ENCODE results near the gene ANKRD13B.
"Not testable (repeated sequence)": the region's sequence is repeated elsewhere in the genome, so short reads cannot be mapped to it uniquely, and the experiment has no call there.

Gene ANKRD13B

DNA sequence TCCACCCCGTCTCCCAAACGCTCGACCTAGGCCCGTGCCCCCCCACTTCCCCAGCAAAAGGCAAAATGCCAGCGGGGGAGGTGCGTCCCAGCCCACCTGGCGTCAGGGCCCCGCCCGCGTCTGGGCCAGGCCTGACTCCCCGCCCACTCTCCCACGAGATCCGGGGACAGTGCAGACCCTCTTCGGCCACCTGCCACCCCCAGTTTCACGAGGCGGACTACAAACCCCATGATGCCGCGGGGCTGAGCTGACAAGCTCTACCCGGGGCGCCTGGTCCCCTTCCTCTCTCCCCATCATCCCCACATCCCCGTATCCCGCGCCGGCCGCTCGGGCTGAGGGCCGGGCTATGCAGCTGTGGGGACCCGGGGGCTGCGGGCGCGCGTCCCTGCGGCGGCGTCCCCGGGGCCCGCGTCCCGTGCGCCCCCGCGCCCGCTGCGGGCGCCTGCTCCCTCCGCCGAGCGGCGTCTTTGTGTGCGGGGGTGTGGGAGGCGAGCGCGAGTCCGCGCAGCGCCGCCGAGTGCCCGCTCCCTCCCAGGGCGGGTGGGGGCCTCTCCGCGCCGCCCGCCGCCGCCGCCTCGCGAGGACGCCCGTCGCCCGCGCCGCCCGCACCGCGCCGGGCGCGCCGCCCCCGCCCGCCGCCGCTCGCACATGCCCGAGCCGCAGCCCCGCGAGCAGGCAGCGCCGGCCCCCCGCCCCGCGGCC is at the start of gene ANKRD13B:
TSS of gene ANKRD13B (plus strand) at position 283 of the 702 bp plus-strand sequence. CDS start 490 bp downstream, outside the sequence.
- peak in 1 of 2 experiments; percentile 28 for DNase-seq

DNA sequence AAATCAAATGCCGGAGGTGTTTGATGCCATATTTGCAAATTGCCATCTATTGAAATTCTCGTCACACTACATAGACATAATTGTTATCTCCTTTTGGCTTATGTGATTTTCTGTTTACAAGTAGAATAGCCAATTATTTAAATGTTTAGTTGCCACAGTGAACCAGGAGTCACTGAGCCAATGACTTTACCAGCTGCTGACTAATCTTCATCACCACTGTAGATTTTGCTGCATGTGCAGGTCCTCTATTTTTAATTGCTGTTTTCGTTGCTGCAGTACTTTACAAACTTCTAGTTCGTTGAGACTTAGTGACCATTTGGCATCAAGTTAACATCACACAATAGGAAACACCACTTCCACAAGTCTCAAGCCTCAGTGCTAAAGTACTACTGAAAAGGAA is 48.9 kb upstream of the ANKRD13B start:
- no peak for DNase-seq

DNA sequence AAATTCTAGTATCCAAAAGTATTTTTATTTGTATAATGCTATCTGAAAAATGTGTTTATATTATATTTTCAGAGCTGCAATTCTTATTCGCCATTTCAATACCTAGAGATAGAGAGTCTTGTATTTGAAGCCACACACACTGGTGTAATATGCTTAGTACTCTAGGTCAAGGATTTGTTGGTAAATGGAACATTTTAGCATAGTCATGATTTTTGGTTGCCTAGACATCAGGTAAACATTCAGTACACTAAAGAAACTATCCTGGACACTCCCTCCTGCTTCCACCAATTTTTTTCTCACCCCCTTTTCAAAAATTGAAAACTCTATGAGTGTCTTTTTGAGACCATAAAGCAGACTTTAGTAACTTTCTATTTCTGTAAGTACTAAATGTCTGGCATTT is 46.8 kb upstream of the ANKRD13B start:
- DNase-seq = no peak

DNA sequence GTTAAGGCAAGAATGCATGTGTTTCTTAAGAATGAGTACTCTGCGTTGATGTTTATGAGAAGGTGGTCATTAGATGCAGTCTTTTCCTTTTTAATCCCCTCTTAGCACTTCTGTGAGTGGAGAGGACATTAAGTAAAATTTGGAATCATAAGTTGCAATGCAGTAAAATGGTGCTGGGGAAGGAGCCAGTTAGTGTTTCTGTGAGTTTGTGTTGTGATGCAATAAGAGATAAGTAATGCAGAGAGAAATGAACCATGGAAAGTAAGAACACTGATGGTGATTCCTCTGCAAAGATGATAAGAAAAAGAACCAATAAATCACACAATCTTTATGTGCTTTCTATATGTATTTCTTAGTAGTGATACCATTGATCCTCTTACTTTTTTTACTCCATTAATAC is 46.1 kb upstream of the ANKRD13B start:
- DNase-seq = no peak

DNA sequence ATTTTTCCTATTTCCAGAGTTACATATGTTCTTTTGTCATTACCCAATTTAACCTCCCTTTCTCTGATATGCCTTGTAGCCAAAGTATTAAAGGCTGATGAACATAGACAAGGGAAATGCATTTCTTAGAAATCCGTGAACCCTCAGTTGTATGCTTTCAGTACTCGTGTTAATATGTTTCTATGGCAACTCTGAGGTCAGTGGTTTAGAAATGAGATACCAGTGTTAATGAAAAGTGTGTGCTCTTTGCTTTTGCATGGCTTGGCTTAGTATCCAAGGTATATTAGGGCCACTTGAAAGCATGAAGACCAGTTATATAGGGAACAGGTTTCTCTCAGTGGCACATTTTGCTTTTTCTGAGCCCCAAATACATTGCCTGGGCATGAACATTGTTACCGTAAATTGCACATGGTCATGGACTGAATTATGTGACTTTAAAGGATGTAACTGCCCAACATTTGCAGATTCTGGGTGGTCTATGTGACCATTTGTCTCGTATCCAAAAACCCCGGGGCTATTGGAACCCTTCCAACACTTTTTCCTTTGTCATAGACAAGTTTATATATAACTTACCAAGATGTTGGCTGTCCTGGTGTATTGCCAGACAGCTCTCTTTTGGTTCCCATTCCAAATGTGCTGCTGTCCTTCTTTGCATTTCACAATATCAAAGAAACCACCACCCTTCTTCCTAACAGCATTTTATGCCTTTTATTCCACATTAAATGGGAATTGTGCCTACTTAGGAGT is 43.6 kb upstream of the ANKRD13B start:
- DNase-seq = no peak

DNA sequence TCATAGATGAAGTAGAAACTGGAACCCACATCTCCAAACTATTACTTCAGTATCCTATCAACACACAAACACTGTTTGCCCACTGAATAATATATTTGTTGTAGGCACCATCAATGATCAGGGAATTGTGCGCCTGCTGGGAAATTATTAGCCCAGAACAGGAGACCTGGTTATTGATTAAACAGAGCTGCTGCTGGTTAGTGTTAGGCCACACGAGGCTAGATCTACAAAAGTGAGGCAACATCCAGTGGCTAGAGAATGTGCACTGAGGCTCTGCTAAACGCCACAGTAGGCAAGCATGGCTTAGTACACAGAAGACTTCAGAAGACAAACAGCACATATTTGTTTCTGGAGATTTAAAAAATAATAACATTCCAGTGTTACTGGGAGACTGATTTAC is 37.1 kb upstream of the ANKRD13B start:
- no peak for DNase-seq

DNA sequence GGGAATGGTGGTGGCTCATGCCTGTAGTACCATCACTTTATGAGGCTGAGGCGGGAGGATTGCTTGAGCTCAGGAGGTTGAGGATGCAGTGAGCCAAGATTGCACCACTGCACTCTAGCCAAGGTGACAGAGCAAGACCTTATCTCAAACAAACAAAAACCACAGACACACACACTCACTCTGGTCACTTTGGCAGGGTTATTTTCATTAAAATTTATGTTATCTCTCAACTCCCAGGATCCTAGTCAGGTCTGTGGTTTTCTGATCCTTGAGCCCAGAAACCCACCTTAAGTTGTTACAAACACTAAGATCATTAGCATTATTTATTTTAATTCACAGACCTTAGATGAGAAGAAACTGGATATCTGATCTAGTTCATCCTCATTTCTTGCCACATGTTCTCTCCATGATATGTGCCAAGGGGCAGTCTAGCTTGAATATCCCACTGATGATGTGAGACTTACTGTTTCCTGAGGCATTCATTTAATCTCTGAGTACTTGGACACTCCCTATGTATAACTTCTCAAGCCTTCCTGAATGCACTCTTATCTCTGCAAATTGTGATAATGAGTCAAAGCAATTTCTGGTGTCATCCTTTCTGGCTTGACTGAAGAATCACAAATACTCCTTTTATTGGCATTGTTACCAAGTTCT is 35.7 kb upstream of the ANKRD13B start:
- DNase-seq = no peak

DNA sequence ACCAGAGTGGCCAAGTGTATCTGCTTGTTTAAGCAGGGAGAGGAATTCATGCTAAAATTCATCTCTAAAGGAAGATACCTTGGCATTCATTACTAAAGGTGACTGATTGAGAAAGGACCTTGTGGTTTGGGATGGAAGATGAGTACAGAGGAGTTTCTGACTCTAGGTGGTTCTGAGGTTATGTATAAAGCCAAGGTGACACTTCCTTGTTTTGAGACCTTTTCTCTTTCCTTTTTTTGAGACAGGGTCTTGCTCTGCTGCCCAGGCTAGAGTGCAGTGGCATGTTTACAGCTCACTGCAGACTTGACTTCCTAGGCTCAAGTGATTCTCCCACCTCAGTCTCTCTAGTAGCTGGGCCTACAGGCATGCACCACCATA is 35.2 kb upstream of the ANKRD13B start:
- no peak for DNase-seq

DNA sequence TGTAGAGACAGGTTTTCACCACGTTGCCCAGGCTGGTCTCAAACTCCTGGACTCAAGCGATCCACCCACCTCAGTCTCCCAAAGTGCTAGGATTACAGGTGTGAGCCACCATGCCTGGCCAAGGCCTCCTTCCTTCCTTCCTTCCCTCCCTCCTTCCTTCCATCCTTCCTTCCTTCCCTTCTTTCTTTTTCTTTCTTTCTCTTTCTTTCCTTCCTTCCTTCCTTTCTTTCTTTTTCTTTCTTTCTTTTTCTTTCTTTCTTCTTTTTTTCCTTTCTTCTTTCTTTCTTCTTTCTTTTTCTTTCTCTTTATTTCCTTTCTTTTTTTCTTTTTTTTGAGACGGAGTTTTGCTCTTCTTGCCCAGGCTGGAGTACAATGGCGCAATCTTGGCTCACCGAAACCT is 34.8 kb upstream of the ANKRD13B start:
- not testable (repeated sequence) for DNase-seq

DNA sequence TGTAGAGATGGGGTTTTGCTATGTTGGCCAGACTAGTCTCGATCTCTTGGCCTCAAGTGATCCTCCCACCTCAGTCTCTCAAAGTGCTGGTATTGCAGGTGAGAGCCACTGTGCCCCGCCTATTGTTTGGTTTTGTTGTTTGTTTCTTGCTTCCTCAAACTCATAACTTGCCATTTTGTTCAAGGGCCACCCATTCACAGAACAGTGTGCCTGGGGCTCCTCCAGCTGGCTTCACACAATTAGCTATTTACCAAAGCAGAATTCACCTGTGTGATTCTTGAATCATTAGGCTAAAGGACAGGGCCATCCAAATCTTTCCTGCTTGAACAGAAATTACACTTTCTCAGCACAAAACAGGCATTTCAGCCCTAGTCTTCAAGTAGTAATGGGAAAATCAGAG is 33.3 kb upstream of the ANKRD13B start:
- DNase-seq = no peak

DNA sequence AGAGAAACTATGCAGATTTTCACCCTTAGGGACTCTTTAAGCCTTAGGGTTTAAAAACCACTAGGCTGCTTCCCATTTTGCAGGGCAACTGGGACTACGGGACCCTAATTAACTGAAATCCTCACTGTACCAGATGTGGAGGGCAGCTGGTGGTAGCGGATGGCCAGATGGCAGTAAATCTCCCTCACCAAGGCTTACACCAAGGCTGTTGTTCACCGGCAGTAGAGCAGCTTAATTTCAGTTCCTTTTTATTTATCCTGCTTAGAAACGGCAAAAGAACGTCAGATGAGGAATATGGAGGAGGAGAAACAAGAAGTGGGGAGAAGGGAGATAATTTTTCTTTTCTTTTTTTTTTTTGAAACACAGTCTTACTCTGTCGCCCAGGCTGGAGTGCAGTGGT is 32.6 kb upstream of the ANKRD13B start:
- no peak for DNase-seq

DNA sequence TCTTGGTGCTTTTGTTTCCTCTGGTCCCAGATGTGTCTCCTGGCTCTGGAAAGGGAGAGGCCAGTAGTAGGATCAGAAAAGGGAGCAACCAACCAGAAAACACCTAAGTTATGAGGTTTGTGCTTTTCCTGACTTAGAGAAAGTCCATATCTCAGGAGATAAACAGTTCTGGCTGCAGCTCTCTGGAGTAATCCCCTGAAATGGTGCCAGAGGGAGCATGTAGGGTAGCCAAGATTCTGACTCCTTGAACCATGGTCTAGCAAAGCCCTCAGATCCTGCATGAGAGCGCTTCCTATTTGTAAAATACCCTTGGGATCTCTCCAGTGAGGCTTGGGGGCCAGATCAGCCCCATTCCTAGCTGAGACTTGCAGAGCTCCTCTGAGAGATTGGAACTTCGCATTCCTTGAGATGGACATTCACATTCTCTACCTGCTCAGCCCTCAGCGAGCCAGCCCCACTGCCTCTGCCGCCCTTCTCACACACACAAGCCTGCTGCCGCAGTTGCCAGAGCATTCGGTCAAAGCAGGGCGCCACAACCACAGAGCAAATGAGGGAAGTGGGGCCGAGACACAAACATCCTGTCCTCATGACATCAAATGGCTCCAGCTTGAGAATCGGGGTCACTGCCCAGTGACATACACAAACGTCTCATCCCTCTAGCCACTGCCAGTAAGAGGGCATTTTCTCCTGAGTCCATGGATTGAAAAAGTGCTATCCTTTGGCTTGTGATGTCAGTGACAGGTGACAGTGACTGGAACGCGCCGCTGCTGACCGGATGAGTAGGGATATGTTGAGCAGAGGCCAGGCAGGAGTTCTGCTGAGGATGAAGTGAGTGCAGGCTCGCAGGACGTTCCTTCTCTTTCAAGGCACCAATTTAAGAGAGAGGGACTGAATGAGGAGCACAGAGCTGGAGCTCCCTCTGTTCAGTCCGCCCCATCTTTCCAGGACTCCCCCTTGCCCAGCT is 31.1 kb upstream of the ANKRD13B start:
- no peak for DNase-seq

DNA sequence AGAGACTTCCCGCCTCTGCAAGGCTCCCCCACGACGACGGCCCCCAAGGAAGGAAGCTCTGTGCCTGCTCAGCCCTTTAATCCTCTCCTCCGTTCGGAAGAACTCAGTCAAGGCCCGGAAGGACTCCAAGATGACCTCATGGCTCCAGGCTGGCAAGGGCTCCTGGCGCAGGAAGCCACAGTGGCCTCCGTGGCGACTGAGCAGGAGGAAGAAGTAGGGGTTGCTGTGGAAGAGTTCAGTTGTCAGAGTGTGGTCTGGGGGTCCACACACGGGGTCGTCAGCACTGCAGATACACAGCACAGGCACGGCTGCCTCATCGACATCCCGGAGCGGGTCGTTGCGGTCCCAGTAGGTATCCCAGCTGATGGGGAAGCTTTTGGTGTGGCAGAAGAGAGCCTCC is 30.3 kb upstream of the ANKRD13B start:
- DNase-seq = no peak

DNA sequence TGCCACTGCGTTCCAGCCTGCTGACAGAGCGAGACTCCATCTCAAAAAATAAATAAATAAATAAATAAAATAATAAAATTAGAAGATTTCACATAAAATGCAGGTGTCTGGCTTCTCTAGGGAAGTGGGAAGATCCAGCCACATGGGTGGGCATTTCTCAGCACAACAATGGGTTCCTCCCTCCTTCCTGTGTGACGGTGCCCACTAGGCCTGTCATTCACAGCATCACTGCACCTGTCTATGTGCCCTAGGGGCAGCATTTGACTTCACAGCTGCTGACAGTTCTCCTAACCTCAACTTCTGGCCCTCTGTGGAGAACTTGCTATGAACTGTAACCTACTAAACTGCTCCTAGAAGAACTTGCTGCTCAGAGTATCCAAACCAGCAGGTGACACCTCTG is 29.1 kb upstream of the ANKRD13B start:
- DNase-seq = no peak

DNA sequence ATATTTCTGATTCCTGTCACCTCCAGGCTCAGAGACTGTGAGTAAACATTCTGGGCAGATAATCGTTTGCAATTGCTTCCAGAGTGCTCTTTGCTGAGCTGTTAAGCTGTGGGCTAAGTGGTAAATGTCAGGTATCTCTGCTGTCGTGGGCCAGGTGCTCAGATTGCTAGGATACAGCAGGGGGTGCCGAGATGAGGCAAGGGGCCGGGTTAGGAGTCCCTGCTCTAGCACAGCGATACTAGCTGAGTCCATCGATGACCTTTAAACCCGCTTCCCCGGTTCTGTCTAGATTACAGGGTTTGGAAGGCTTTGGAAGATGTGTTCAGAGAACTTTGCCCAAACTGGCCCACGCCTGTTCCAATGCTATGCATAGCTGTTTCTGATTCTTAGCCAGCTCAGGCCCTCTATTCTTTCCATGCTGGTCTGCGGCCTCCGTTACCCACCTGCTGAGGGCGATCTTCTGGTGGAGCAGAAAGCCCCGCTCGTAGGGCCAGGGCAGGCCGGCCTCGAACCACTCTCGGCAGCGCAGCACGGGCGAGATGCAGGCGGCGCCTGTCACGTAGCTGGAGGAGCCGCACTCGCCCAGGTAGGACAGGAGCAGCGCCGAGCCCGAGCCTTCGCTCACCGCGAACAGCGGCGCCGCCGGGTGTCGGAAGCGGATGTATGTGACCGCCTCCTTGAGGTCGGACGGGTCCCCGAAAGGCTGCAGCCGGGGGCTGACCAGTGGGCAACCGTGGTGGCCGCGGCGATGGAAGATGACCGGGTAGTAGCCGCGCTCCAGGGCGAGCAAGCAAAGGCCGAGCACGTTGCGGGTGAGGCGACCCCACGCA is 27.1 kb upstream of the ANKRD13B start:
- peak; percentile 51 to 59 for DNase-seq

DNA sequence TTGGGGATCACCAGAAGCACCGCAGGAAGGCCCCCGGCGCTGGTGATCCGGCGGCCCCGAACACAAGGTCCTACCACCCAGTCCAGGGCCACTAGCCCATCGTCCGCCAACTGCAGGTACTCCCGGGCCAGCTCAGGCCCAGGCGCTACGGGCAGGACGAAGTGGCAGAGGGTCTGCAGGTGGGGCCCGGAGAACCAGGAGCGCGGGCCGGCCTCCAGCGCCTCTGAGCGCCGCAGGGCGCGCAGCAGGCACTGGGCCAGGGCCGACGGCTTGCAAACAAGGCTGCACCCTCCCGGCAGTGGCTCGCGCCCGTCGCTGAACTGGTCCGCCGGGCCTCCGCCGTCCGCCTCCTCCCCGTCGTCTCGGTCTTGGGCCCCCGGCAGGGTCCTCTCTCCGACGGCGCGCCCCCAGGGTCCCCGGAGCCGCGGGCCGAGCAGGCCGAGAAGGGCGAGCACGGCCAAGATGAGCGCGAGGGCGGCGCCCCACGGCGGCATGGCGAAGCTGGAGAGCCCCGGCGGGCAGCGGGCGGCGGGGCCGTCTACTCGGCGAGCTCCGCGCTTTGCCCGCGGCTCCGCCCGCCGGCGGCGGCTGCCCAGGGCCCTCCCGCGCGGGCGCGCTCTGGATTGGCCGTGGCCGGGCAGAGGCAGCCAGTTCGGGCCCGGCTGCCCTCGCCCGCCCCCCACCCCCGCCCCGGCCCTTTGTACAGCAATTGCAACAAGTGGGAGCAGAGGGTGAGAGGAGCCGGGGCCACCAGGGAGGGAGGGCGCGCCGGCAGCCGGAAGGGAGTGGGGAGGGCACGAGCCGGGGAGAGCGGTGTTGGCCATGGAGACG is 26.2 kb upstream of the ANKRD13B start, which contains the start of gene ABHD15:
TSS of gene ABHD15 (minus strand) at position 565 of the 831 bp plus-strand sequence. CDS start at position 494, 71 bp downstream.
- DNase-seq = no peak

DNA sequence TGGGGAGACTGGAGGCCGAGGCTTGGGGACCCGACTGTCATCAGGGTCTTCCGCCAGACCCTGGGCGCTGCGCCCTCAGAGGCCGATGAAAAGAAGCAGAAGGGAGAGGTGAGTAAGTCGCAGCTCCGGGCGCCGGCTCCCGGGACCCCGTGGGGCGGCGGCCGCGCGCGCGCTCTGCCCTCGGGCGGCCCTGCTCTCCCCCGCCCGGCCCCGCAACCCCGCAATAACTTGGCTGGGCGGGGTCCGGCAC is 25.7 kb upstream of the ANKRD13B start:
- no peak for DNase-seq

DNA sequence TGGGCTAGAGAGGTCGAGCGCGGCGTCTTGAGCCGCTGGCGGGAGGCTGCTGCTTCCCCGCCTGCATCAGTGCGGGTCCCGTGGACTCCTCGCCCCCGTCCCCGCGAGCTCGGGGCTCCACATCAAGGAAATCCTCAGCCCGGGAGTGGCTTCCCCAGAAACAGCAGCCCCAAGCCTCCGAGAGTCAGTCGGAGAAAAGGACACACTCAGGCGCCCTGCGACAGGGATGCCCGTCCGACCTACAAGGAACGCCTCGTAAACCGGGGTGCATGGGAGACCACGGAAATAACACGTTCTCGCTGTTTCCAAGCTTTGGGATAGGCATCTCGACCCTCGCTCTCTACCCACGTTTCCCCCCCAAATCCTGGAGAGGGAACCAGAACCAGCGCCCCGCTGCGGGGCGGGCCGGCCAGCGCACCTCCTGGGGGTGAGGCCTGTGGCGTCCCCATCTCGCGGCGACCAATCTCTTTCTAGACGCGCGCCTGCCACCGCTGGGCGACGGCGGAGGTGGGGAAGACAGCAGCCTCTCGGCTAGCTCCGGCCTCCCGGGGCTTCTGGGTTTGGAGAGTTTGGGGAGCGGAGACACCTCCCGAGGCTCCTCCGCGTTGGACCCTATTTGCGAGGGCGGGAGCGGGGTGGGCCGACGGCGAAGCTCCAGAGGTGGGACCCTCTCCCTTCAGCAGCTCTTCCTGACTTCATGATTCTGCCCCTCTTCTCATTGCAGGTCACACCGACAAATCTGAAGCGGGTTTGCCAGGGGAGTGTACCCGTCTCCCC is 25.2 kb upstream of the ANKRD13B start:
- DNase-seq = no peak

DNA sequence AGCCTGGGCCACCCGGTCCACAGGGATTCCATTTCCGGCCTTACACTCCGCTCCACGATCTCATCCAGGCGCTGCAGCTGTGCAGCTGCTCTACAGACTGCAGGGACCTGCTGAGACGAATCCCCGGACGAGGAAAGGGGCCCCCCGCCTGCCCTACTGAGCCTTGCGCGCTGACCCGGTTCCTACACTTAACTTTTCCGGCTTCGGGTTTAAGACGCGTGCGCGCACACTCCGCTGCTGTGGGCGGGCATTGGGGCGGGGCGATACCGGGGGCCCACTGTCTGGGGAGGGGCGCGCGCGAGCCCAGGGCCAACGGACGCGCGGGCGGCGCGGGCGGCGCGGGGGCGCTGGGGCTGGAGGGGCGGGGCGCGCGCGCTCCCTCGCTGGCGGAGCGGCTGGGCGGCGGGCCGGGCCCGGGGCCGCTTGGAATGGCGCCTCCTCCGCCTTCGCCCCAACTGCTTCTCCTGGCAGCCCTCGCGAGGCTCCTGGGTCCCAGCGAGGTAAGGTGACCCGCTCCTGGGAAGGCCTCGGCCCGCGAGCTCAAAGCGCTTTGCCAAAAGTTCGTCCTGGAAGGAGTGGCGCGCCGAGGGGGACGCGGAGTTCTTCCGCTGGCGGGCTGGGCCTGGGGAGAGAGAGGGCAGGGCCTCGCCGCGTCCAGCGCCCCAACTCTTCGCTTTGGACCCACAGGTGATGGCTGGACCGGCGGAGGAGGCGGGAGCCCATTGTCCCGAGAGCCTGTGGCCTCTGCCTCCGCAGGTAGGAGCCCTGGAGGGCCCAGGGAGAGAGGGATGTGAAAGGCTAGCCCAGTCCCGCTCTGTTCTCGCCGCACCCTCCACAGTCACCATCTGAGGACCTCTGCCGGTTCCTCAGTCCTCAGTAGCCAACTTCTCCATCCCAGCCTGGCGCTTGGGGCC is 24.3 kb upstream of the ANKRD13B start, which contains the start of gene TP53I13:
TSS of gene TP53I13 (plus strand) at position 371 of the 914 bp plus-strand sequence. CDS start at position 429, 58 bp downstream.
- peak in 1 of 2 experiments; percentile 25 for DNase-seq

All from NCI-H187 (cell line).